DND-41 (cell line): ENCODE results near the gene AFAP1.

Experiments
- ATAC-seq: fragments of 200-7000 bp; cut with Tn5 transposase; 3 replicates; pipeline ENCODE4 v1.9.1; 2021; ENCODE audit warnings: low read depth; ENCODE audit not compliant: insufficient read depth
- DNase-seq: peaks from one replicate; pipeline ENCODE4 v3.0.0-alpha.2; 2020
- H2AFZ ChIP-seq: 2 replicates; pipeline ENCODE4 v1.6.0; 2012; ENCODE audit warnings: low read depth, low read length
- H3K27ac ChIP-seq: 2 replicates; pipeline ENCODE4 v1.5.1; 2012; ENCODE audit warnings: low read length, inconsistent platforms
- H3K27me3 ChIP-seq: fragments of 200-600 bp; sonication (generic); 2 replicates; pipeline ENCODE4 v1.6.0; 2012; ENCODE audit warnings: low read length, mild to moderate bottlenecking, inconsistent platforms; ENCODE audit not compliant: insufficient read depth, poor library complexity
- H3K36me3 ChIP-seq: 2 replicates; pipeline ENCODE4 v1.5.1; 2012; ENCODE audit warnings: low read length, inconsistent platforms; ENCODE audit not compliant: insufficient read depth
- H3K4me1 ChIP-seq: 2 replicates; pipeline ENCODE4 v1.5.1; 2012; ENCODE audit warnings: mild to moderate bottlenecking, low read length; ENCODE audit not compliant: insufficient read depth
- H3K4me2 ChIP-seq: 2 replicates; pipeline ENCODE4 v1.6.0; 2012; ENCODE audit warnings: mild to moderate bottlenecking, moderate library complexity, low read length, inconsistent platforms; ENCODE audit not compliant: insufficient read depth
- H3K4me3 ChIP-seq, 2 experiments: fragments of 200-600 bp in 1 of 2; shearing (Covaris generic) in 1 of 2; 2 replicates each; pipeline ENCODE4 v1.5.1; 2012 to 2016; ENCODE audit warnings: inconsistent platforms in 2 of 2, low read length in 2 of 2, mild to moderate bottlenecking in 2 of 2, low read depth in 1 of 2, moderate library complexity in 1 of 2
- H3K79me2 ChIP-seq: 2 replicates; pipeline ENCODE4 v1.6.0; 2012; ENCODE audit warnings: low read length, inconsistent platforms; ENCODE audit not compliant: insufficient read depth
- H3K9ac ChIP-seq: 2 replicates; pipeline ENCODE4 v1.6.0; 2012; ENCODE audit warnings: low read depth, mild to moderate bottlenecking, inconsistent platforms, low read length, moderate library complexity
- H3K9me3 ChIP-seq: 2 replicates; pipeline ENCODE4 v1.5.1; 2012; ENCODE audit warnings: low read length, moderate library complexity, mild to moderate bottlenecking, inconsistent platforms; ENCODE audit not compliant: insufficient read depth, severe bottlenecking
- H4K20me1 ChIP-seq: 2 replicates; pipeline ENCODE4 v1.6.0; 2012; ENCODE audit warnings: low read length; ENCODE audit not compliant: insufficient read depth
- EZH2 ChIP-seq: IDR thresholded peaks from 3 replicates; pipeline ENCODE4 v1.6.1; 2012; ENCODE audit warnings: borderline replicate concordance, low read depth, mild to moderate bottlenecking, moderate library complexity, low read length, inconsistent platforms; ENCODE audit not compliant: severe bottlenecking
- TF ChIP-seq, protein P1 (sequence below): IDR thresholded peaks from 2 replicates; pipeline ENCODE4 v1.5.1; 2012; ENCODE audit warnings: borderline replicate concordance, low read length, moderate library complexity, mild to moderate bottlenecking; ENCODE audit not compliant: poor library complexity, severe bottlenecking; ENCODE audit errors: extremely low read depth

AFAP1 gene

GRCh38 chr4:7892212-7893019, 47.2 kb downstream of the AFAP1 start:
- Histone ChIP-seq H3K79me2 (no peaks in the 10 kb centered on the region), H3K27me3 (peaks cover 8% of the 10 kb centered on the region), H3K27ac (no peak overlapping the region), H4K20me1 (no peaks in the 10 kb centered on the region), H3K4me3 (no peak overlapping the region), H3K9me3 (no peaks in the 10 kb centered on the region), H3K36me3 (no peaks in the 10 kb centered on the region), H3K4me1 (no peaks in the 10 kb centered on the region), H3K4me2 (no peak overlapping the region), H2AFZ (no peak overlapping the region), H3K9ac (no peak overlapping the region)
- no peak for ATAC-seq
- DNase-seq: no peak
- TF ChIP-seq, protein P1, sequence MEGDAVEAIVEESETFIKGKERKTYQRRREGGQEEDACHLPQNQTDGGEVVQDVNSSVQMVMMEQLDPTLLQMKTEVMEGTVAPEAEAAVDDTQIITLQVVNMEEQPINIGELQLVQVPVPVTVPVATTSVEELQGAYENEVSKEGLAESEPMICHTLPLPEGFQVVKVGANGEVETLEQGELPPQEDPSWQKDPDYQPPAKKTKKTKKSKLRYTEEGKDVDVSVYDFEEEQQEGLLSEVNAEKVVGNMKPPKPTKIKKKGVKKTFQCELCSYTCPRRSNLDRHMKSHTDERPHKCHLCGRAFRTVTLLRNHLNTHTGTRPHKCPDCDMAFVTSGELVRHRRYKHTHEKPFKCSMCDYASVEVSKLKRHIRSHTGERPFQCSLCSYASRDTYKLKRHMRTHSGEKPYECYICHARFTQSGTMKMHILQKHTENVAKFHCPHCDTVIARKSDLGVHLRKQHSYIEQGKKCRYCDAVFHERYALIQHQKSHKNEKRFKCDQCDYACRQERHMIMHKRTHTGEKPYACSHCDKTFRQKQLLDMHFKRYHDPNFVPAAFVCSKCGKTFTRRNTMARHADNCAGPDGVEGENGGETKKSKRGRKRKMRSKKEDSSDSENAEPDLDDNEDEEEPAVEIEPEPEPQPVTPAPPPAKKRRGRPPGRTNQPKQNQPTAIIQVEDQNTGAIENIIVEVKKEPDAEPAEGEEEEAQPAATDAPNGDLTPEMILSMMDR: no peak
- TF ChIP-seq EZH2: no peak

DNA sequence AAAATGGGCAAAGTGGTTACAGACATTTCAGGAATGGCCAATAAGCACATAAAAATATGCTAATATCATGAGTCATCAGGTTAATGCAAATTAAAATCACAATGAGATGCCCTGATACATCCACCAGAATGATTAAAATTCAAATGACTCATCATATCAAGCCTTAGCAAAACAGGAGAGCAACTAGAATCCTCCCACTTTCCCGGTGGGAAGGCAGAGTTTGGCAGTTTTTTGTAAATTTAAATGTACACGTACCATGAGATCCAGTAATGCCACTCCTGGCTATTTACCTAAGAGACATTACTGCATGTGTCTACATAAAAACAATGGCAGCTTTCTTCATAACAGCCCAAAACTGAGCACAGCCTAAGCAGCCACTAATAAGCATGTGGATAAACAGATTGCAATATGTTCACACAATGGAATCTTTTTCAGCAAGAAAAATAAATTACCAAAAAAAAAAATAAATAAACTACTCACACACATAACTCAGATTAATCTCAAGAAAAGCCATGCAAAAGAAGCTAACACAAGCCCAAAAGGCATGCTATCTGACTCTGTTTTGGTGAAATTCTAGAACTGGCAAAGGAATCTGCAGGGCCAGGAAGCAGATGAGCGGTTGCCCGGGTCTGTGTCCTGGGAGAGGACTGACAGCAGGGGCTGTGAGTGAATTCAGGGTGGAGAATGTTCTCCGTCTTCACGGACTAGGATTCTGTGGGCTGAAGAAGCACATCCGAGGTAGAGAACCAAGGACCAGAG, 48.8 kb downstream of the AFAP1 start:
- Histone ChIP-seq H2AFZ (no peak overlapping the region), H3K9me3 (no peaks in the 10 kb centered on the region), H3K4me2 (no peak overlapping the region), H3K27me3 (peaks cover 8% of the 10 kb centered on the region), H3K27ac (no peak overlapping the region), H3K4me3 (no peak overlapping the region), H4K20me1 (no peaks in the 10 kb centered on the region), H3K9ac (no peak overlapping the region), H3K4me1 (no peaks in the 10 kb centered on the region), H3K36me3 (no peaks in the 10 kb centered on the region), H3K79me2 (no peaks in the 10 kb centered on the region)
- DNase-seq (no peak), ATAC-seq (no peak)
- TF ChIP-seq EZH2: no peak
- TF ChIP-seq, protein P1: no peak

- no peak for DNase-seq
- Histone ChIP-seq H3K4me1 (no peaks in the 10 kb centered on the region), H3K27ac (no peak overlapping the region), H3K36me3 (no peaks in the 10 kb centered on the region), H3K4me2 (no peak overlapping the region), H3K9ac (no peak overlapping the region), H2AFZ (no peak overlapping the region), H3K9me3 (no peaks in the 10 kb centered on the region), H3K4me3 (no peak overlapping the region), H3K79me2 (no peaks in the 10 kb centered on the region), H3K27me3 (peaks cover 11% of the 10 kb centered on the region), H4K20me1 (no peaks in the 10 kb centered on the region)
- ATAC-seq: no peak
- TF ChIP-seq, protein P1: no peak
- TF ChIP-seq EZH2: no peak
Measured at GRCh38 chr4:7887436-7887835, 52.2 kb downstream of the AFAP1 start.
